HG02870 (cell line): Measurements from ENCODE around the gene WDFY3.

Experiments used
- ATAC-seq: cut with Tn5 transposase; IDR thresholded peaks from one replicate; pipeline ENCODE4 v1.9.1; 2021; ENCODE audit warnings: mild to moderate bottlenecking, moderate library complexity; ENCODE audit not compliant: unreplicated experiment

Gene WDFY3

GRCh38 chr4:84800256-84800655, 166.2 kb downstream of the WDFY3 start:
- no peak for ATAC-seq

GRCh38 chr4:84799318-84799717, 167.2 kb downstream of the WDFY3 start:
- no peak for ATAC-seq

GRCh38 chr4:84796394-84796793, 170.1 kb downstream of the WDFY3 start:
- ATAC-seq, result no peak

GRCh38 chr4:84792366-84793301, 173.9 kb downstream of the WDFY3 start:
- no peak for ATAC-seq

- no peak for ATAC-seq
Observed at GRCh38 chr4:84790769-84791565, 175.5 kb downstream of the WDFY3 start.

GRCh38 chr4:84786478-84786877, 180.0 kb downstream of the WDFY3 start:
- ATAC-seq, result no peak

- no peak for ATAC-seq
Observed at GRCh38 chr4:84782517-84782916, 184.0 kb downstream of the WDFY3 start.

- no peak for ATAC-seq
Observed at GRCh38 chr4:84780719-84781118, 185.8 kb downstream of the WDFY3 start.

- ATAC-seq, result no peak
Observed at GRCh38 chr4:84778041-84778440, 188.4 kb downstream of the WDFY3 start.

GRCh38 chr4:84767168-84767567, 199.3 kb downstream of the WDFY3 start:
- ATAC-seq, result no peak

GRCh38 chr4:84753321-84753972, 213.0 kb downstream of the WDFY3 start:
- no peak for ATAC-seq

- no peak for ATAC-seq
Observed at GRCh38 chr4:84751707-84752106, 214.8 kb downstream of the WDFY3 start.

GRCh38 chr4:84750960-84751283, 215.6 kb downstream of the WDFY3 start:
- no peak for ATAC-seq

- peak; percentile 79 for ATAC-seq
Observed at GRCh38 chr4:84750260-84750959, 216.1 kb downstream of the WDFY3 start.

GRCh38 chr4:84740057-84740456, 226.4 kb downstream of the WDFY3 start:
- ATAC-seq, result no peak

- ATAC-seq, result no peak
Observed at GRCh38 chr4:84738622-84739021, 227.9 kb downstream of the WDFY3 start.

GRCh38 chr4:84737656-84738055, 228.8 kb downstream of the WDFY3 start:
- ATAC-seq, result no peak

- no peak for ATAC-seq
Observed at GRCh38 chr4:84734037-84734436, 232.5 kb downstream of the WDFY3 start.

- no peak for ATAC-seq
Observed at GRCh38 chr4:84733343-84734033, 233.0 kb downstream of the WDFY3 start.

GRCh38 chr4:84730375-84730774, 236.1 kb downstream of the WDFY3 start:
- ATAC-seq, result no peak
